HCT116 (cell line): ENCODE data around the gene GRIN2A. TPM values are rescaled to one million over a fixed set of nuclear protein-coding genes. Genes with fewer than 3 reads are reported as not detected.

ENCODE experiments used
- ATAC-seq: fragments of 200-7000 bp; cut with Tn5 transposase; 2 replicates; pipeline ENCODE4 v1.9.1; 2020; ENCODE audit warnings: mild to moderate bottlenecking, moderate library complexity
- BruUV-seq: library from RNA; stranded (reverse); fragments of 400-500 nt; replicated peaks from 2 replicates; lab custom pipeline; 2021; lab: Mats Ljungman, UMichigan
- CTCF ChIA-PET: fragments of 300-600 bp; sonication (Branson Sonifier 250); formaldehyde crosslinking; loops from one replicate; lab custom pipeline; 2021; ENCODE audit warnings: antibody characterized with exemption; lab: Charles Lee
- POLR2A ChIA-PET: fragments of 300-600, 350-600 bp; sonication (Branson Sonifier 250); formaldehyde crosslinking; loops from one replicate; lab custom pipeline; 2021; ENCODE audit warnings: antibody characterized with exemption; lab: Charles Lee
- RAD21 ChIA-PET, 2 experiments: fragments of 300-600 bp; sonication (Branson Sonifier 250); formaldehyde crosslinking; loops; one replicate each; lab custom pipeline; 2023; ENCODE audit warnings: low total read pairs in 2 of 2; ENCODE audit not compliant: uncharacterized antibody in 2 of 2, unreplicated experiment in 2 of 2, low non-redundant PET in 1 of 2; lab: Charles Lee
- DNase-seq: peaks from one replicate; pipeline ENCODE4 v3.0.0-alpha.2; 2010; ENCODE audit warnings: low read depth, low spot score
- H2AFZ ChIP-seq: fragments of 200-600 bp; shearing (Covaris generic), sonication (generic); 2 replicates; pipeline ENCODE4 v1.6.1; 2017; ENCODE audit warnings: low read depth, mixed run types, mixed read lengths, antibody characterized with exemption, low read length; ENCODE audit not compliant: poor library complexity, severe bottlenecking
- H3K27ac ChIP-seq: 2 replicates; pipeline ENCODE4 v1.5.1; 2012; ENCODE audit warnings: low read depth, low read length
- H3K27me3 ChIP-seq: fragments of 200-600 bp; sonication (generic); 2 replicates; pipeline ENCODE4 v1.6.1; 2016; ENCODE audit warnings: mixed run types, low read length, mixed read lengths; ENCODE audit not compliant: insufficient read depth
- H3K36me3 ChIP-seq, 2 experiments: fragments of 200-500 bp in 1 of 2; fragments of 200-600 bp in 1 of 2; sonication (Bioruptor generic) in 1 of 2; sonication (generic) in 1 of 2; 2 replicates each; pipeline versions ENCODE4 v1.5.1 to v1.6.1; 2014 to 2016; ENCODE audit warnings: low read length in 2 of 2, inconsistent platforms in 1 of 2, mixed read lengths in 1 of 2, mixed run types in 1 of 2; ENCODE audit not compliant: insufficient read depth in 2 of 2, control insufficient read depth in 1 of 2
- H3K4me1 ChIP-seq, 2 experiments: fragments of 200-600 bp in 1 of 2; sonication (generic) in 1 of 2; 2 replicates each; pipeline versions ENCODE4 v1.5.1 to v1.6.1; 2012 to 2017; ENCODE audit warnings: low read length in 2 of 2, inconsistent platforms in 1 of 2, mild to moderate bottlenecking in 1 of 2, mixed read lengths in 1 of 2, mixed run types in 1 of 2, moderate library complexity in 1 of 2; ENCODE audit not compliant: insufficient read depth in 2 of 2, control insufficient read depth in 1 of 2
- H3K4me2 ChIP-seq: fragments of 200-600 bp; sonication (generic); 2 replicates; pipeline ENCODE4 v1.6.1; 2017; ENCODE audit warnings: mixed run types, low read length, mixed read lengths
- H3K4me3 ChIP-seq, 2 experiments: fragments of 200-600 bp in 1 of 2; sonication (generic) in 1 of 2; replicated peaks in 1 of 2; 2 replicates each; pipeline ENCODE4 v1.5.1; 2011 to 2016; ENCODE audit warnings: low read length in 2 of 2, control low read depth in 1 of 2, low read depth in 1 of 2, mild to moderate bottlenecking in 1 of 2, mixed read lengths in 1 of 2, mixed run types in 1 of 2
- H3K79me2 ChIP-seq: fragments of 200-600 bp; sonication (generic); 2 replicates; pipeline ENCODE4 v1.6.1; 2017; ENCODE audit warnings: mild to moderate bottlenecking, mixed run types, low read length, moderate library complexity, mixed read lengths; ENCODE audit not compliant: insufficient read depth
- H3K9ac ChIP-seq: fragments of 200-600 bp; sonication (generic); 2 replicates; pipeline ENCODE4 v1.6.1; 2016; ENCODE audit warnings: low read length, mixed read lengths
- H3K9me2 ChIP-seq: fragments of 200-600 bp; sonication (generic), shearing (Covaris generic); 2 replicates; pipeline ENCODE4 v1.6.1; 2017; ENCODE audit warnings: mixed run types, mild to moderate bottlenecking, moderate library complexity; ENCODE audit not compliant: insufficient read depth
- H3K9me3 ChIP-seq, 2 experiments: fragments of 200-500 bp in 1 of 2; fragments of 200-600 bp in 1 of 2; sonication (Bioruptor generic) in 1 of 2; sonication (generic) in 1 of 2; 2 replicates each; pipeline ENCODE4 v1.6.1; 2014 to 2017; ENCODE audit warnings: low read length in 2 of 2, mixed read lengths in 2 of 2, inconsistent platforms in 1 of 2, low read depth in 1 of 2, mild to moderate bottlenecking in 1 of 2, mixed run types in 1 of 2, moderate library complexity in 1 of 2; ENCODE audit not compliant: control insufficient read depth in 1 of 2, insufficient read depth in 1 of 2
- H4K20me1 ChIP-seq: fragments of 200-600 bp; sonication (generic), shearing (Covaris generic); 2 replicates; pipeline ENCODE4 v1.6.1; 2017; ENCODE audit warnings: mixed run types, mild to moderate bottlenecking, moderate library complexity; ENCODE audit not compliant: insufficient read depth
- CBX3 ChIP-seq: IDR thresholded peaks from 2 replicates; pipeline ENCODE4 v1.6.1; 2012; ENCODE audit warnings: low read depth
- ELF1 ChIP-seq: IDR thresholded peaks from 2 replicates; pipeline ENCODE4 v1.6.1; 2012; ENCODE audit warnings: low read depth, borderline replicate concordance
- EZH2 ChIP-seq: fragments of 200-600 bp; sonication (generic); IDR thresholded peaks from 2 replicates; pipeline ENCODE4 v1.6.1; 2017; ENCODE audit warnings: antibody characterized with exemption, mixed run types
- EZH2phosphoT487 ChIP-seq: fragments of 200-600 bp; IDR thresholded peaks from 2 replicates; pipeline ENCODE4 v1.6.1; 2018; ENCODE audit warnings: antibody characterized with exemption, borderline replicate concordance
- JUND ChIP-seq: IDR thresholded peaks from 2 replicates; pipeline ENCODE4 v1.6.1; 2012
- POLR2AphosphoS5 ChIP-seq: IDR thresholded peaks from 2 replicates; pipeline ENCODE4 v1.6.1; 2011; ENCODE audit warnings: mild to moderate bottlenecking, low read depth, low read length, moderate library complexity
- RAD21 ChIP-seq: IDR thresholded peaks from 2 replicates; pipeline ENCODE4 v1.6.1; 2012; ENCODE audit warnings: low read depth, mild to moderate bottlenecking
- SIN3A ChIP-seq: IDR thresholded peaks from 2 replicates; pipeline ENCODE4 v1.6.1; 2012; ENCODE audit warnings: low read depth
- SRF ChIP-seq: IDR thresholded peaks from 2 replicates; pipeline ENCODE4 v1.6.1; 2012; ENCODE audit warnings: low read depth
- TCF7L2 ChIP-seq: IDR thresholded peaks from 2 replicates; pipeline ENCODE4 v1.7.0; 2011; ENCODE audit warnings: borderline replicate concordance, inconsistent platforms; ENCODE audit not compliant: insufficient read depth, insufficient read length; ENCODE audit errors: extremely low read depth
- YY1 ChIP-seq: IDR thresholded peaks from 2 replicates; pipeline ENCODE4 v1.6.1; 2011; ENCODE audit warnings: low read length, low read depth, moderate library complexity, mild to moderate bottlenecking; ENCODE audit not compliant: insufficient replicate concordance; ENCODE audit errors: extremely low read depth
- ZFX ChIP-seq: fragments of 450-650 bp; IDR thresholded peaks from 2 replicates; pipeline ENCODE4 v1.6.1; 2017
- ZNF274 ChIP-seq: fragments of 200-500 bp; sonication (Bioruptor generic); IDR thresholded peaks from 2 replicates; pipeline ENCODE4 v1.6.1; 2014; ENCODE audit warnings: mild to moderate bottlenecking, low read depth, low read length, inconsistent platforms
- intact Hi-C: fragments of 100-400 bp; cut with micrococcal nuclease; formaldehyde crosslinking; loops from 2 replicates; pipeline ENCODE4 v1.10.0; 2022
- total RNA-seq: library from RNA; stranded (reverse); gene quantifications from one replicate; pipeline ENCODE4 v1.2.1, GENCODE V29; 2021; ENCODE audit not compliant: unreplicated experiment
- TF ChIP-seq, protein P1 (sequence below): IDR thresholded peaks from 2 replicates; pipeline ENCODE4 v1.6.1; 2011; ENCODE audit warnings: mild to moderate bottlenecking, low read length, moderate library complexity; ENCODE audit not compliant: insufficient replicate concordance; ENCODE audit errors: extremely low read depth
- TF ChIP-seq, protein P2 (sequence below): IDR thresholded peaks from 2 replicates; pipeline ENCODE4 v1.6.1; 2012; ENCODE audit warnings: low read depth

The GRIN2A gene
- total RNA-seq, 1 experiment from 2014 or later: 0.02 TPM

DNA sequence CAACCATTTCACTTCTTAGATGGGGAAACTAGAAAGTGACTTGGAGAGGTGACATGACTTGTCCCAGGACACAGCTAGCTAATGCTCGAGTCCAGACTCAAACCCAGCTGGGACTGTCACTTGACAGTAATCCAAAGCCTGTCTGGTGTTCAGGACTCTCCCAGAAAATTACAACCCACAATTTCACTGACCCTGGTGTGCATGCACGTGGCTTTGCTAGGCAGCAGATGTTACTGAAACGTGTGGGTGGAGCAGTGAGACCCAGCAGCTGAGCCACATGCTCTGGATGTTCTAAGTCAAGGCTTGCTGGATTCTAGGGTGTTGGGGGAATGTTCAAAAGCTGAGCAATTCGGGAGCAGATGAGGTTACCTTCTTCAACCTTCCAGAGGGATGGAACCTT, 364.6 kb downstream of the GRIN2A start:
- H4K20me1 ChIP-seq: no peaks in the 10 kb centered on the region
- POLR2A ChIA-PET: no interaction called here
- no peak overlapping the region for H2AFZ ChIP-seq
- no peak overlapping the region for H3K27ac ChIP-seq
- no peak overlapping the region for H3K9ac ChIP-seq
- intact Hi-C loops: no loop called here
- RAD21 ChIA-PET: no interaction called here
- TF ChIP-seq EZH2phosphoT487 (no peak), YY1 (no peak), JUND (no peak), ELF1 (no peak), POLR2AphosphoS5 (no peak), EZH2 (no peak), SIN3A (no peak), ZFX (no peak), CBX3 (no peak), RAD21 (no peak), SRF (no peak), ZNF274 (no peak), TCF7L2 (no peak)
- TF ChIP-seq, protein P1, sequence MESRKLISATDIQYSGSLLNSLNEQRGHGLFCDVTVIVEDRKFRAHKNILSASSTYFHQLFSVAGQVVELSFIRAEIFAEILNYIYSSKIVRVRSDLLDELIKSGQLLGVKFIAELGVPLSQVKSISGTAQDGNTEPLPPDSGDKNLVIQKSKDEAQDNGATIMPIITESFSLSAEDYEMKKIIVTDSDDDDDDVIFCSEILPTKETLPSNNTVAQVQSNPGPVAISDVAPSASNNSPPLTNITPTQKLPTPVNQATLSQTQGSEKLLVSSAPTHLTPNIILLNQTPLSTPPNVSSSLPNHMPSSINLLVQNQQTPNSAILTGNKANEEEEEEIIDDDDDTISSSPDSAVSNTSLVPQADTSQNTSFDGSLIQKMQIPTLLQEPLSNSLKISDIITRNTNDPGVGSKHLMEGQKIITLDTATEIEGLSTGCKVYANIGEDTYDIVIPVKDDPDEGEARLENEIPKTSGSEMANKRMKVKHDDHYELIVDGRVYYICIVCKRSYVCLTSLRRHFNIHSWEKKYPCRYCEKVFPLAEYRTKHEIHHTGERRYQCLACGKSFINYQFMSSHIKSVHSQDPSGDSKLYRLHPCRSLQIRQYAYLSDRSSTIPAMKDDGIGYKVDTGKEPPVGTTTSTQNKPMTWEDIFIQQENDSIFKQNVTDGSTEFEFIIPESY: no peak
- TF ChIP-seq, protein P2, sequence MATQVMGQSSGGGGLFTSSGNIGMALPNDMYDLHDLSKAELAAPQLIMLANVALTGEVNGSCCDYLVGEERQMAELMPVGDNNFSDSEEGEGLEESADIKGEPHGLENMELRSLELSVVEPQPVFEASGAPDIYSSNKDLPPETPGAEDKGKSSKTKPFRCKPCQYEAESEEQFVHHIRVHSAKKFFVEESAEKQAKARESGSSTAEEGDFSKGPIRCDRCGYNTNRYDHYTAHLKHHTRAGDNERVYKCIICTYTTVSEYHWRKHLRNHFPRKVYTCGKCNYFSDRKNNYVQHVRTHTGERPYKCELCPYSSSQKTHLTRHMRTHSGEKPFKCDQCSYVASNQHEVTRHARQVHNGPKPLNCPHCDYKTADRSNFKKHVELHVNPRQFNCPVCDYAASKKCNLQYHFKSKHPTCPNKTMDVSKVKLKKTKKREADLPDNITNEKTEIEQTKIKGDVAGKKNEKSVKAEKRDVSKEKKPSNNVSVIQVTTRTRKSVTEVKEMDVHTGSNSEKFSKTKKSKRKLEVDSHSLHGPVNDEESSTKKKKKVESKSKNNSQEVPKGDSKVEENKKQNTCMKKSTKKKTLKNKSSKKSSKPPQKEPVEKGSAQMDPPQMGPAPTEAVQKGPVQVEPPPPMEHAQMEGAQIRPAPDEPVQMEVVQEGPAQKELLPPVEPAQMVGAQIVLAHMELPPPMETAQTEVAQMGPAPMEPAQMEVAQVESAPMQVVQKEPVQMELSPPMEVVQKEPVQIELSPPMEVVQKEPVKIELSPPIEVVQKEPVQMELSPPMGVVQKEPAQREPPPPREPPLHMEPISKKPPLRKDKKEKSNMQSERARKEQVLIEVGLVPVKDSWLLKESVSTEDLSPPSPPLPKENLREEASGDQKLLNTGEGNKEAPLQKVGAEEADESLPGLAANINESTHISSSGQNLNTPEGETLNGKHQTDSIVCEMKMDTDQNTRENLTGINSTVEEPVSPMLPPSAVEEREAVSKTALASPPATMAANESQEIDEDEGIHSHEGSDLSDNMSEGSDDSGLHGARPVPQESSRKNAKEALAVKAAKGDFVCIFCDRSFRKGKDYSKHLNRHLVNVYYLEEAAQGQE: no peak
- TF ChIP-seq, all 23 proteins: peak for 0
- no peaks in the 10 kb centered on the region for H3K9me3 ChIP-seq
- no peaks in the 10 kb centered on the region for H3K4me1 ChIP-seq
- ATAC-seq: no peak
- H3K4me3 ChIP-seq: no peak overlapping the region
- H3K36me3 ChIP-seq: no peaks in the 10 kb centered on the region
- H3K4me2 ChIP-seq: no peak overlapping the region
- peaks cover 22% of the 10 kb centered on the region; the same call in 1 of the 2 replicates for H3K27me3 ChIP-seq
- no peaks in the 10 kb centered on the region for H3K79me2 ChIP-seq
- CTCF ChIA-PET: no interaction called here
- DNase-seq: no peak
- no peaks in the 10 kb centered on the region for H3K9me2 ChIP-seq
- BruUV-seq: no TSS peak
